RPMI8226 (cell line): ENCODE data around the gene ABL1.

Source experiments
- DNase-seq: peaks from one replicate; pipeline ENCODE4 v3.0.0-alpha.2; 2015

The ABL1 gene

GRCh38 chr9:130934702-130935647 lies 99.9 kb downstream of the ABL1 start:
- DNase-seq: no peak

- no peak for DNase-seq
These were observed 100.7 kb downstream of the ABL1 start for GRCh38 chr9:130935648-130936271.

- DNase-seq: no peak
These were observed 101.4 kb downstream of the ABL1 start for GRCh38 chr9:130936285-130937117.
